ENCODE data around the gene CITED4.
"Not testable (repeated sequence)": the region's sequence is repeated elsewhere in the genome, so short reads cannot be mapped to it uniquely, and the experiment has no call there.

Gene CITED4, protein sequence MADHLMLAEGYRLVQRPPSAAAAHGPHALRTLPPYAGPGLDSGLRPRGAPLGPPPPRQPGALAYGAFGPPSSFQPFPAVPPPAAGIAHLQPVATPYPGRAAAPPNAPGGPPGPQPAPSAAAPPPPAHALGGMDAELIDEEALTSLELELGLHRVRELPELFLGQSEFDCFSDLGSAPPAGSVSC

DNA sequence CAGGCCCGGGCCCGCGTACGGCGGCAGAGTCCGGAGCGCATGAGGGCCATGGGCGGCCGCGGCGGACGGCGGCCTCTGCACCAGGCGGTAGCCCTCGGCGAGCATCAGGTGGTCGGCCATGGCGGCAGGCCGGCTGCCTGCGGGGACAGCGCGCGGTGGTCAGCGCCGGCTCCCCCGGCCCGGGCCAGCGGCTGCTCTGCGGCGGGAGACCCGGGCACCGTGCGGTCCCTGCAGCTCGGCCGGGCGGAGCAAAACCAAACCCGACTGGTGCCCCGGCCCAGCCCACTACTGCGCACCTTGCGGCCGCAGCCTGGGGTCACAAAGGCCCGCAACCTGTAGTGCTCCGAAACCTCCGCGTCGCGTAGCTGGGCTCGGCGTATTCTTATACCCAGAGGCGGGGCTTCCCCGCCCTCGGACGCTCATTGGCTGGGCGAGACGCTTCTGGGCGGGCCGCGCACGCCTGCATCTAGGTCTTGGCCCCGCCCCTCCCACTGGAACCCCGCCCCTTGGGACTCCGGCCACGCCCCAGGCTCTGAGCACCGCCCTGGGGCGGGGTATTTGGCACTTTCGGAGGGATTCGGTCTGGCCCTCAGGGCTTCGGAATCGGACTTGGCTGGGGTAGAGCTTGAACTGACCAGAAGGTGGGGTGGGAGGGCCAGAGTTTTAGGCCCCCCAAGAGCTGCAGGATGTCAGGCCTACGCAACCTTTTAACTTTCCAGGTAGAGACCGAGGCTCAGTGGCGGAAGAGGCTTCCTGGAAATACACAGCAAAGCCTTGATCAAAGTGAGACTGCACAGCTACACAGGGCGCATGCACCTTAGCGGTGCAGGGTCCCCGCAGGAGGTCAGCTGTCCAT is at the start of gene CITED4:
TSS of gene CITED4 (minus strand) at position 356 of the 856 bp plus-strand sequence. CDS start at position 120, 236 bp downstream.
- DNase-seq, result peak; percentile 96

GRCh38 chr1:40911105-40911504 is 48.9 kb upstream of the CITED4 start:
- DNase-seq, result no peak

- DNase-seq, result no peak
Measured at GRCh38 chr1:40909281-40909680, 47.1 kb upstream of the CITED4 start.

DNA sequence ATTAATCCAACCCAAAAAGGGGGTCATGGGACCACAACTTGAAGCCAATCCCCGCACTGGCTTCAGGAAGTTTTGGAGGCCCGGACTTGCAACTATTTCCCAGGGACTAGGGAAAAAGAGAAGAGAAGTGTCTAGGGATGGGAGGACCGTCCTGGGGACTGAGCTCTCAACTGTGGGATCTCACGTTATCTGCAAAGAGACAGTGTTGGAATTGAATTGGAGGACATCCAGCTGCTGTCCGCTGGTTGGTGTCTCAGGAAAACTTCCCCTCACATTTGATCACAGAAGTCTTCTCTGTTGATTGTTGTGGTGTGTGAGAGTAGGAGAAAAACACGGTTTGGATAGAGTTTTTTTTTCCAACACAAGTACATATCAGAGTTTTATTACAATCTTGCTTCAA is 46.2 kb upstream of the CITED4 start:
- DNase-seq, result no peak

GRCh38 chr1:40907899-40908298 is 45.7 kb upstream of the CITED4 start:
- no peak for DNase-seq

- no peak for DNase-seq
Measured at GRCh38 chr1:40906781-40907400, 44.7 kb upstream of the CITED4 start.

GRCh38 chr1:40905061-40905460 is 42.9 kb upstream of the CITED4 start:
- DNase-seq, result no peak

DNA sequence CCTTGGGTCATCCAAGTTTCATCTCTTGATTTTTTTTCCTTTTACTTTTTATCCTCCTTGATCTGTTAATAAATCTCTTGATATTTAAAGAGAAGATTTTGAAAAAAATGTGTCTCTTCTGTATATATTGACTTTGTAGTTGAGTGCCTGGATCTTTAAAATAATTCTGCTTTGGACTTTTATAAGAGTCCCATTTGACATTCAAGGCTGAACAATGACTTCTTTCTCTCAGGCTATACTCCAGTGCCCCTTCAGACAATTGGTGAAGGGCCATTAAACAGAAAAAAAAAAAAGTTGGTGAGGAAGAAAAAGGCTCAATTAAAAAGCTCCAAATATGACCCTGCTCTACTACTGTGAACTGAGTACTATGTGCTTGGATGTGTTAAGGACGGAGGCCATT is 40.9 kb upstream of the CITED4 start:
- DNase-seq, result no peak

GRCh38 chr1:40901886-40902852 is 40.0 kb upstream of the CITED4 start:
- DNase-seq, result peak; percentile 73

GRCh38 chr1:40899230-40899870 is 37.2 kb upstream of the CITED4 start:
- no peak for DNase-seq

DNA sequence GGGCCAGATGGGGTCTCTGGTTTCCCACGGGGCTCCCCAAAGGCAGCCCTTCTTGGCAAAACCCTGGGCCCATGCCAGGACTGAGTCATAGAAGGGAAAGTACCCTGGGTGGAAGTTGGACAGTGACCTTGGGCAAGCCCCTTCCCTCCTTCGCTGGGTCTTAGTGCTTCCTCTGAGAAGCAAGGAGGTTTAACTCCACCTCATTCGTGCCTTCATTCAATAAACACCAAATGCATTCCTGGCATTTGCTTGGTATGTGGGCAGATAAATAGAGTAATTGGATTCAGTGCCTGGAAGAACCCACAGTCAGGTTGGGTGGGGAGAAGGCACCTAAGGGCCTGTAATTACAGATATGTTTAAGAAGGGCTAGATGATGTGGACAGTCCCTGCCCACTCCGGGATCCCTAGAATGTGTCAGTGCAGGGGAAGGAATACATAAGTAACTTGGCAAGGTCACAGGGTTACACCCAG is 36.3 kb upstream of the CITED4 start:
- peak; percentile 41 for DNase-seq

- peak; percentile 30 for DNase-seq
Measured at GRCh38 chr1:40897513-40897912, 35.4 kb upstream of the CITED4 start.

DNA sequence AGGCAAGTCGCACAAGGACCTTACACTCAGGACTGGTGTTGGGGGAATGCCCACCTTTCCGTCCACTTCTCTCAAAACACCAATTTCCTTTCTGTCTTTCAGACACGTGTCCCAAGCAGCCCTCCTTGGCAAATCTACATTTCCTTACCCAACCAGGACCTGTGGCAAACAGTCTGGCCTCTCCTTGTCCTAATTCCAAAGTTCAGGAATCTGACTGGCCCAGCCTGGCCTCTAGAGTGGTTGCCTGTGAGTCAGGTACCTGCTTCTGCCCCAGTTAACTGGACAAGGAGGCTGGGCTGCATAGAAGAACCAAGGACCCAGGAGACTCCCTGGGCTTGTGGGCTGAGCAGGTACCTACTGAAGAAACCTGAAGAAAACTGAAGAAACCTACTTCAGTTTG is 34.3 kb upstream of the CITED4 start:
- no peak for DNase-seq

DNA sequence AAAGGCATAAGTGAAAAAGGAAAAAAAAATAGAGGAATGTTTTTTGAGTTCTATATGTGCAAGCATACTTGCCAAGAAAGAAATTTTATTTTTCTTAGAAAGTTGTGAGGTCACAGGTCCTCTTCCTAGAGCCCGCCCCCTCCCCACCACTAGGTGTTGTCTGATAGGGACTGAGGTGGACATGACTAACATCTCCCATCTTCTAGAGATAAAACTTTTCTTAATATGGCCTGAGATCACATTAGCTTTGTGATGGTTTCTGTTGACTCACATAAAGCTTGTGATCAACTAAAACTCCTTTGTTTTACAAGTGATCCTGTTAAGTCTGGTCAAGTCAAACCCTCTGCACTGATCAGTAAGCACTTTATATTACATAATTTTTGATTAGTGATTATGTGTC is 33.4 kb upstream of the CITED4 start:
- no peak for DNase-seq

DNA sequence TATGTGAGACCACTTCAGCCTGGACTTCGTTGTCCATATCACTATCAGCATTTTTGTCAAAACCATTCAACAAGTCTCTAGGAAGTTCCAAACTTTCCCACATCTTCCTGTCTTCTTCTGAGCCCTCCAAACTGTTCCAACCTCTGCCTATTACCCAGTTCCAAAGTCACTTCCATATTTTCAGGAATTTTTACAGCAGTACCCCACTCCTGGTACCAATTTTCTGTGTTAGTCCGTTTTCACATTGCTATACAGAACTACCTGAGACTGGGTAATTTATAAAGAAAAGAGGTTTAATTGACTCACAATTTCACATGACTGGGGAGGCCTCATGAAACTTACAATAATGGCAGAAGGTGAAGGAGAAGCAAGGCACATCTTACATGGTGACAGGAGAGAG is 32.7 kb upstream of the CITED4 start:
- DNase-seq, result not testable (repeated sequence)

DNA sequence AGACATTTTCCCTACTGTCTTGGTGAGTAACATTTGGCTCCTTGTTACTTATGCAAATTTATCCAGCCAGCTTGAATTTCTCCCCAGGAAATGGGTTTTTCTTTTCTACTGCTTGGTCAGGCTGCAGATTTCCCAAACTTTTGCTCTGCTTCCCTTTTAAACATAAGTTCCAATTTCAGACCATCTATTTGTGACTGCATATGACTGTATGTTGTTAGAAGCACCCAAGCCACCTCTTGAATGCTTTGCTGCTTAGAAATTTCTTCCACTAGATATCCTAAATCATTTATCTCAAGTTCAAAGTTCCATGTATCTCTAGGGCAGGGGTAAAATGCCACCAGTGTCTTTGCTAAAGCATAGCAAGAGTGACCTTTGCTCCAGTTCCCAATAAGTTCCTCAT is 32.3 kb upstream of the CITED4 start:
- no peak for DNase-seq

DNA sequence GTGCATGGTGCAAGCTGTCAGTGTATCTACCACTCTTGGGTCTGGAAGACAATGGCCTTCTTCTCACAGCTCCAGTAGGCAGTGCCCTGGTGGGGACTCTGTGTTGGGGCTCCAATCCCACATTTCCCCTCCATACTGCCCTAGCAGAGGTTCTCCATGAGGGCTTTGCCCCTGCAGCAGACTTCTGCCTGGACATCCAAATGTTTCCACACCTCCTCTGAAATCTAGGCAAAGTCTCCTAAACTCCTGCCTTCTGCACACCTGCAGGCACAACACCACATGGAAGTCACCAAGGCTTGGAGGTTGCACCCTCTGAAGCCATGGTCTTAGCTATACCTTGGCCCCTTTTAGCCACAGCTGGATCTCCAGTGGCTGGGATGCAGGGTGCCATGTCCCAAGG is 31.8 kb upstream of the CITED4 start:
- DNase-seq, result no peak

GRCh38 chr1:40892354-40892753 is 30.2 kb upstream of the CITED4 start:
- DNase-seq, result no peak

DNA sequence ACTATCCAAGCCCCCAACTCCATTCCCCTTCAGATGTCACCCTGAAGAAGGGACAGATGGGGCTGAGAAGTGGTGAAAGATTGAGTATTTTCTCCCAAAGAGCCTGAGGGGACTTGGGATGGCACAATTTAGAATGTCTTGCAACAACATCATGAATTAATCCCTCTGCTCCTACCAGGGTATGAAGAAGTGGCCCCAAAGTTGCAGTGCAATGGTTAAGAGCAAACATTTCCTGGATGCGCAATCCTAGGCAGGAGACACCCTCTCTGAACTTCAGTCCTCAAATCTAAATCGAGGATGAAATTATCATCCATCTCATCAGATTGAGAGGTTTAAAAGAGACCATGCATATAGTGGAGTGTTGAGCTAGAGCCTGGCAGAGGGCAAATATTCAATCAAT is 28.6 kb upstream of the CITED4 start:
- no peak for DNase-seq

DNA sequence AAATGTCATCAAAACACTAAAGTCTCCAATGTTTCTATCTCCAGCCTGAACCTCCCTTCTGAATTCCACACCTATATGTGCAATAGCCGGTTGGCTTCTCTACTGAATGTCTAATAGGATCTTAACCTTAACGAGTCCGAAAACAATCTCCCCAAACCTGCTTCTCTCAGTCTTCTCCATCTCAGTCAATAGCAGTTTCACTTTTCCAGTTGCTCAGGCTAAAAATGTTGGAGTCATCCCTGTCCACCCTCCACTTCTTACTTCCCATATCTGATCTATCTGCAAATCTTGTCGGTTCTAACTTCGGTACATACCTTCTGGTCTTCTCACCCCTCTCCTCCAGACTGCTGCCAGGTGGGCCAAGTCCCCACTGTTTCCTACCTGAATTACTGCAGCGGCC is 25.5 kb upstream of the CITED4 start:
- DNase-seq, result no peak

DNA sequence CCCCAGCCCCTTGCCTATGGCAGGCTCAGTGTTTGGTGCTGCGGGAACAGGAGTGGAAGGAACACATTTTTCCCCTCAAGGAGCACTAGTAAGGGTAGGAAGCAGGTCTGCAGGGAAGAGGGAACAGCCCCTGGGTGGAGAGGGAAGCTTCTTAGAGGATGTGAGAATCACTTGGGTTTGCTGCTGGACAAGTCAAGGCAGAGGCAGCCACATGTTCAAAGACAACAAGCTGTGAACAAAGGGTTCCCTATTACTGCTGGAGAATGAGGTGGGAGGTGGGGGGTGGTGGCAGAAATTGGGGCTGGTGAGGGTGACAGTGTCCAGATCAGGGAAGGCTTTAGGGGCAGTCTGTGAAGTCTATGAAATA is 24.8 kb upstream of the CITED4 start:
- DNase-seq, result no peak

GRCh38 chr1:40886318-40887011 is 24.3 kb upstream of the CITED4 start:
- DNase-seq, result no peak

Measured in T1000 (cell line).